Activated T-helper 2 cell treated with anti-CD3 and anti-CD28 coated beads, Interferon-gamma antibody, Interleukin-2, Interleukin-4, amounts not matched to agents 10 μg/mL and 5 μg/mL and 100 μg/mL, durations not matched to agents 14 hours and 24 hours and 36 hours (primary cell): ENCODE measurements around the gene FRMD7. TPM values are rescaled to one million over a fixed set of nuclear protein-coding genes. Genes with fewer than 3 reads are reported as not detected.
"Not testable (repeated sequence)": the region's sequence is repeated elsewhere in the genome, so short reads cannot be mapped to it uniquely, and the experiment has no call there.

Experiments used
- DNase-seq: peaks from one replicate; pipeline ENCODE4 v3.0.0; 2021; ENCODE audit warnings: low spot score
- H3K27ac Mint-ChIP-seq: one replicate; pipeline ENCODE4 v1.8.0; 2021; ENCODE audit warnings: mixed read lengths
- H3K27me3 Mint-ChIP-seq: one replicate; pipeline ENCODE4 v1.8.0; 2021; ENCODE audit warnings: low read depth, mixed read lengths
- H3K36me3 Mint-ChIP-seq: one replicate; pipeline ENCODE4 v1.8.0; 2021; ENCODE audit warnings: low read depth, mixed read lengths
- H3K4me1 Mint-ChIP-seq: one replicate; pipeline ENCODE4 v1.8.0; 2021; ENCODE audit warnings: low read depth, mixed read lengths
- H3K4me3 Mint-ChIP-seq: one replicate; pipeline ENCODE4 v1.8.0; 2021; ENCODE audit warnings: low read depth, mild to moderate bottlenecking, moderate library complexity, mixed read lengths
- H3K9me3 Mint-ChIP-seq: one replicate; pipeline ENCODE4 v1.8.0; 2021; ENCODE audit warnings: mixed read lengths
- intact Hi-C: fragments of 100-400 bp; cut with micrococcal nuclease; formaldehyde crosslinking; loops from one replicate; pipeline ENCODE4 v1.15.1; 2023
- total RNA-seq: library from RNA; stranded (reverse); gene quantifications from 2 replicates; pipeline ENCODE4 v1.2.3, GENCODE V29; 2022

FRMD7 gene
- total RNA-seq, 1 donor from 2014 or later = not detected

DNA sequence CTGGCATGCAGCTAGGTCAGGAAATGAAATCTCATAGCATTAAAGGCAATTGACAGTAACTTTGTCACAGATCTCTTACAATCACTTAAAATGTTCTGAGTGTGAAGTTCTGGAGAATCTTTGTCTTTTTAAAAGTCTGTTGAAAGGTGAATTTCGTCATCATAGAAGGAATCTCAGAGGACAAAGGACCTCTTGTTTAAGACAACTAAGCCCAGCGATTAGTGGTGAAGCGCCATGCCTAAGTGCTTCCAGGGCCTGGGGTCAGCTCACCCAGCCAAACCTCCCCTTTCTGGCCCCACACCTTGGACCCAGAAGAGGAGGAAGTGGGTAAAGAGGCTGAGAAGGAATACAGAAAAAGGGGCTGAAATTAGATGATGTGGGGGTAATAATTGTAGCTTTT is 8.5 kb downstream of the FRMD7 start:
- no peaks in the 10 kb centered on the region for H3K27me3 Mint-ChIP-seq
- intact Hi-C loops = no loop called here
- no peak for DNase-seq
- H3K4me3 Mint-ChIP-seq = no peak overlapping the region
- H3K9me3 Mint-ChIP-seq = no peaks in the 10 kb centered on the region
- no peak overlapping the region for H3K27ac Mint-ChIP-seq
- H3K36me3 Mint-ChIP-seq = no peaks in the 10 kb centered on the region
- no peaks in the 10 kb centered on the region for H3K4me1 Mint-ChIP-seq

- no peaks in the 10 kb centered on the region for H3K36me3 Mint-ChIP-seq
- H3K9me3 Mint-ChIP-seq = no peaks in the 10 kb centered on the region
- H3K4me1 Mint-ChIP-seq = no peaks in the 10 kb centered on the region
- H3K27ac Mint-ChIP-seq = no peak overlapping the region
- no peak overlapping the region for H3K4me3 Mint-ChIP-seq
- intact Hi-C loops = no loop called here
- DNase-seq = no peak
- H3K27me3 Mint-ChIP-seq = no peaks in the 10 kb centered on the region
These were observed 9.5 kb downstream of the FRMD7 start for GRCh38 chrX:132118358-132118757.

GRCh38 chrX:132115792-132116191 is 12.0 kb downstream of the FRMD7 start:
- no peak for DNase-seq
- no peaks in the 10 kb centered on the region for H3K27me3 Mint-ChIP-seq
- intact Hi-C loops = no loop called here

GRCh38 chrX:132114607-132115006 is 13.2 kb downstream of the FRMD7 start:
- no peaks in the 10 kb centered on the region for H3K27me3 Mint-ChIP-seq

More at GRCh38 chrX:132115792-132116191, 12.0 kb downstream of the FRMD7 start:
- Mint-ChIP-seq H3K4me1 (no peaks in the 10 kb centered on the region), H3K27ac (no peak overlapping the region), H3K4me3 (no peak overlapping the region), H3K9me3 (no peaks in the 10 kb centered on the region), H3K36me3 (no peaks in the 10 kb centered on the region)

GRCh38 chrX:132107291-132107690 is 20.5 kb downstream of the FRMD7 start:
- H3K4me3 Mint-ChIP-seq = no peak overlapping the region
- H3K4me1 Mint-ChIP-seq = no peaks in the 10 kb centered on the region
- H3K27ac Mint-ChIP-seq = no peak overlapping the region
- peaks cover 1% of the 10 kb centered on the region for H3K27me3 Mint-ChIP-seq
- no peaks in the 10 kb centered on the region for H3K36me3 Mint-ChIP-seq
- DNase-seq = no peak
- intact Hi-C loops = no loop called here
- H3K9me3 Mint-ChIP-seq = no peaks in the 10 kb centered on the region

More at GRCh38 chrX:132114607-132115006, 13.2 kb downstream of the FRMD7 start:
- H3K27ac Mint-ChIP-seq = no peak overlapping the region
- no peaks in the 10 kb centered on the region for H3K36me3 Mint-ChIP-seq
- no peak overlapping the region for H3K4me3 Mint-ChIP-seq
- intact Hi-C loops = no loop called here
- no peaks in the 10 kb centered on the region for H3K9me3 Mint-ChIP-seq
- no peaks in the 10 kb centered on the region for H3K4me1 Mint-ChIP-seq
- no peak for DNase-seq

GRCh38 chrX:132101799-132102198 is 26.0 kb downstream of the FRMD7 start:
- Mint-ChIP-seq H3K4me1 (no peaks in the 10 kb centered on the region), H3K9me3 (no peaks in the 10 kb centered on the region), H3K27me3 (peaks cover 2% of the 10 kb centered on the region), H3K4me3 (no peak overlapping the region), H3K27ac (no peak overlapping the region), H3K36me3 (no peaks in the 10 kb centered on the region)
- intact Hi-C loops = no loop called here
- no peak for DNase-seq

DNA sequence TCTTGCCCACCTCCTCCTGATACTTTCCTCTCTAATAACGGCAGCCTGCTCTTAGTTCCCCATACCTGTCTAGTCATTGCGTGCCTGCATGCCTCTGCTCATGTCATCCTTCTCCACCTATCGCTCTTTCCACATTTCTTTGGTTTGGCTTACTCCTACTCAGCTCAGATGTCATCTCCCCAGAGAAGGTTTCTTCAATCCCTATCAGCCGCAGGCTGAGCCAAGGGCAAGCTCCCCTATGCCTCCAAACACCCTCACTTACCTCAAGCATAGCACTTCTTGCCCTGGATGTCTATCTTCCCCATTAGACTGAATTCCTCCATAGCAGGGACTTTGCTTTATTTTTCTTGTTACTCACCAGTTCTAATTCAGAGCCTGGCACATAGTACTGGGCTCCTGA is 26.6 kb downstream of the FRMD7 start:
- intact Hi-C loops = no loop called here
- Mint-ChIP-seq H3K4me1 (no peaks in the 10 kb centered on the region), H3K9me3 (no peaks in the 10 kb centered on the region), H3K36me3 (no peaks in the 10 kb centered on the region), H3K27ac (no peak overlapping the region), H3K4me3 (no peak overlapping the region), H3K27me3 (peaks cover 2% of the 10 kb centered on the region)
- no peak for DNase-seq

- not testable (repeated sequence) for H3K27ac Mint-ChIP-seq, DNase-seq, H3K4me1 Mint-ChIP-seq, H3K36me3 Mint-ChIP-seq, H3K9me3 Mint-ChIP-seq, H3K4me3 Mint-ChIP-seq, H3K27me3 Mint-ChIP-seq
- intact Hi-C loops = loop anchor here (10.0 kb wide), 1 partner anchor 526 kb away; no protein-coding TSS in a partner anchor
These were observed 29.1 kb downstream of the FRMD7 start for GRCh38 chrX:132098704-132099103.

GRCh38 chrX:132094164-132094563 is 33.7 kb downstream of the FRMD7 start:
- no peak for DNase-seq
- H3K27me3 Mint-ChIP-seq = peaks cover 2% of the 10 kb centered on the region
- H3K27ac Mint-ChIP-seq = no peak overlapping the region

GRCh38 chrX:132093239-132093860 is 34.5 kb downstream of the FRMD7 start:
- H3K36me3 Mint-ChIP-seq = no peaks in the 10 kb centered on the region
- DNase-seq = no peak
- H3K9me3 Mint-ChIP-seq = no peaks in the 10 kb centered on the region
- no peak overlapping the region for H3K27ac Mint-ChIP-seq
- H3K4me3 Mint-ChIP-seq = no peak overlapping the region
- intact Hi-C loops = loop anchor here (10.0 kb wide), 1 partner anchor 531 kb away; no protein-coding TSS in a partner anchor
- peaks cover 11% of the 10 kb centered on the region for H3K4me1 Mint-ChIP-seq
- H3K27me3 Mint-ChIP-seq = peaks cover 2% of the 10 kb centered on the region

More at GRCh38 chrX:132094164-132094563, 33.7 kb downstream of the FRMD7 start:
- Mint-ChIP-seq H3K4me3 (no peak overlapping the region), H3K9me3 (no peaks in the 10 kb centered on the region), H3K4me1 (peaks cover 11% of the 10 kb centered on the region), H3K36me3 (no peaks in the 10 kb centered on the region)
- intact Hi-C loops = loop anchor here (10.0 kb wide), 1 partner anchor 531 kb away; no protein-coding TSS in a partner anchor

- H3K4me3 Mint-ChIP-seq = no peak overlapping the region
- H3K36me3 Mint-ChIP-seq = no peaks in the 10 kb centered on the region
- H3K27ac Mint-ChIP-seq = no peak overlapping the region
- DNase-seq = peak; percentile 14
- H3K4me1 Mint-ChIP-seq = peaks cover 11% of the 10 kb centered on the region
- H3K9me3 Mint-ChIP-seq = no peaks in the 10 kb centered on the region
- intact Hi-C loops = loop anchor here (10.0 kb wide), 1 partner anchor 532 kb away; no protein-coding TSS in a partner anchor
- no peaks in the 10 kb centered on the region for H3K27me3 Mint-ChIP-seq
These were observed 35.3 kb downstream of the FRMD7 start for GRCh38 chrX:132092439-132093065.

DNA sequence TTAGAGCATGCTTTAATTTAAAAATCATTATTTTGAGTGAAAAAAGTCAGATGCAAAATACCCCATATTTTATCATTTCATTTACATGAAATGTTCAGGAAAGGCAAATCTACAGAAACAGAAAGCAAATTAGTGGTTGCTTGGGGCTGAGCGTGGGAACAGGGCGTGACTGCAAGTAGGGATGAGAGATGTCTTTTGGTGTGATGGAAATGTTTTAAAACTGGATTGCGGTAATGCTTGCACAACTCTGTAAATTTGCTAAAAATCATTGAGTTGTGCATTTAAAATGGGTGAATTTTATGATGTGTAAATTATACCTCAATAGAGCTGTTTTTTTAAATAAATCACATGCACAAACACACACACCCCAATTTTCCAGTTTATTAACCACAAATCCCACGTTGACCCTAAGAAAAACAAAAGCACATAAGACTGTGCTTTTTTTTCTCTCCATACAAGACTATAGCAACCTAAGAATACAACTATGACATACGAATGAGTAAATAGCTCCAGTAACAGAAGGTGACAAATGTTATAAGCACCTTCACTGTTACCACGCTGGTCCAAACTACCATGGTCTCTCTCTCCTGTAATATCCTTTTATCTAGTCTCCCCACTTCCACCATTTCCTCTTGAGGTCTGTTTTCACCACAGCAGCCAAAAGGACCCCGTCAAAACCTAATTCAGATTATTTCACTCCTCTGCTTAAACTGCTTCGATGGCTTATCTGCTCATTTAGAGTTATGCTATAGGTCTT is 37.2 kb downstream of the FRMD7 start:
- no peak overlapping the region for H3K4me3 Mint-ChIP-seq
- peaks cover 14% of the 10 kb centered on the region for H3K4me1 Mint-ChIP-seq
- H3K36me3 Mint-ChIP-seq = no peaks in the 10 kb centered on the region
- H3K27me3 Mint-ChIP-seq = no peaks in the 10 kb centered on the region
- DNase-seq = no peak
- no peak overlapping the region for H3K27ac Mint-ChIP-seq
- no peaks in the 10 kb centered on the region for H3K9me3 Mint-ChIP-seq
- intact Hi-C loops = loop anchor here (1.0 to 10.0 kb wide), 2 partner anchors 128 to 534 kb away; no protein-coding TSS in a partner anchor

GRCh38 chrX:132088864-132089263 is 39.0 kb downstream of the FRMD7 start:
- Mint-ChIP-seq H3K4me1 (peaks cover 14% of the 10 kb centered on the region), H3K36me3 (no peaks in the 10 kb centered on the region), H3K27me3 (no peaks in the 10 kb centered on the region), H3K4me3 (no peak overlapping the region), H3K9me3 (no peaks in the 10 kb centered on the region), H3K27ac (no peak overlapping the region)
- DNase-seq = no peak
- intact Hi-C loops = no loop called here
